ENCODE results near the gene LRRN1. TPM values are rescaled to one million over a fixed set of nuclear protein-coding genes. Genes with fewer than 3 reads are reported as not detected.
A peak's percentile ranks its signal among the peaks of the same experiment; 100 is the strongest.
"Not testable (repeated sequence)": the region's sequence is repeated elsewhere in the genome, so short reads cannot be mapped to it uniquely, and the experiment has no call there.

Gene LRRN1
- polyA plus RNA-seq, 4 donors = 8.9 to 21.1 (median 18.7) TPM

- DNase-seq (ENCODE audit: low read depth in 4 of 4, low spot score in 3 of 4) = no peak
These were observed 6.9 kb downstream of the LRRN1 start for GRCh38 chr3:3806092-3806491.

- no peak for DNase-seq (ENCODE audit: low read depth in 4 of 4, low spot score in 3 of 4)
These were observed 7.6 kb downstream of the LRRN1 start for GRCh38 chr3:3806856-3807255.

DNA sequence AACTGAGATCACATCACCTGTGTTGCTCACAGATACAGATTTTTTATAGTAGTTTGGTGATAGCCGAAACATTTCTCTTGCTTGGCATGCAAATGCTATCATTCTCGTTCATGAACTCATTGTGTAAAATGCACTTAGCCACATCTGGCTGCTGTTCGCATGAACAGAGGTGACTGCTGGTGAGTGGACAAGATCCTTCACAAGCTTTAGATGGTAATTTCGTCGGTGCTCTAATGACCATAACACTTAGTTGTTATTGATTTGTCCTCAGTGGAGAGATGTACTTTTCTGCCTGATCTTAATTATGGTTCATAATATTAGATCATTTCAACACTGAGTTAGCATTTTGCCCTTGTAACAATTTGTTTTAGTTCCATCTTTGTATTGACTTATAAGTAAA is 13.8 kb downstream of the LRRN1 start:
- DNase-seq (ENCODE audit: low read depth in 4 of 4, low spot score in 3 of 4) = no peak

- DNase-seq (ENCODE audit: low read depth in 4 of 4, low spot score in 3 of 4) = no peak
These were observed 16.0 kb downstream of the LRRN1 start for GRCh38 chr3:3815206-3815605.

DNA sequence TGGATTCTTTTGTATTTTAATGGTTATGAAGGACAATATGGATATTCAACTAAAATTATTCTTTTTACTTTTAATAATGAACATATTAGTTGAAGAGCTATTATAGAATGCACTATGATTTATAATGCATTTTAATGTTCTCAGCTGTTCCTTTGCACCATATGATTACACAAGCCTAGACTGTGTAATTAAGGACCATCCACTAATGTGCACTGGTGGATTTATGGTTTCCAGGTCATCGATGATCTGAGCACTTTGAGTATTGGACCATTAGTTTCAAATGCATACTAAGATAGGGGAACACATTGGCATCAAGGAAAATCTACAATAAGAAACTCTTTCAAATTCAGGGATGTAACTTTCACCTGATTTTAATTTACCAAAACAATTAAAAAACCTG is 16.8 kb downstream of the LRRN1 start:
- no peak for DNase-seq (ENCODE audit: low read depth in 4 of 4, low spot score in 3 of 4)

GRCh38 chr3:3817865-3818264 is 18.6 kb downstream of the LRRN1 start:
- no peak for DNase-seq (ENCODE audit: low read depth in 4 of 4, low spot score in 3 of 4)

- no peak for DNase-seq (ENCODE audit: low read depth in 4 of 4, low spot score in 3 of 4)
These were observed 22.5 kb downstream of the LRRN1 start for GRCh38 chr3:3821777-3822176.

DNA sequence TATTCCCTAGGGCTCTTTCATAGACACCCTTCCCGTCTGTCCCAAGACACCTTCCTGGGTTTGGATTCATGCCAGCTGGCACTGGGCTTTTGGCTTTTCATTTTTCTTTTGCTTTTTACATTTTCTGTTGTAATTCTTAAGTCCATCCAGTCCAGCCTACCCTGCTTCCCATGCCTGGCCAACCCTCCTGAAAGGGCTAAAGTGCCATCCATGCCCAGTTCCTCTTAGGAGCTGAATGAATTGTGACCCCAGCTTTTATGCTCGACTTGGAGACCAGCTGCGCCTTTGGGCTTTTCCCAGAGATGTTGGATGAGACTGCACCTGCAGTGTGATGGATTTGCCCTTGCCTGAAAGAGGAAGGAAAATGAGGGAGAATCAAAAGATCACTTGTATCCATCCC is 25.8 kb downstream of the LRRN1 start:
- DNase-seq (ENCODE audit: low read depth in 4 of 4, low spot score in 3 of 4) = no peak

GRCh38 chr3:3826521-3826920 is 27.3 kb downstream of the LRRN1 start:
- no peak for DNase-seq (ENCODE audit: low read depth in 4 of 4, low spot score in 3 of 4)

DNA sequence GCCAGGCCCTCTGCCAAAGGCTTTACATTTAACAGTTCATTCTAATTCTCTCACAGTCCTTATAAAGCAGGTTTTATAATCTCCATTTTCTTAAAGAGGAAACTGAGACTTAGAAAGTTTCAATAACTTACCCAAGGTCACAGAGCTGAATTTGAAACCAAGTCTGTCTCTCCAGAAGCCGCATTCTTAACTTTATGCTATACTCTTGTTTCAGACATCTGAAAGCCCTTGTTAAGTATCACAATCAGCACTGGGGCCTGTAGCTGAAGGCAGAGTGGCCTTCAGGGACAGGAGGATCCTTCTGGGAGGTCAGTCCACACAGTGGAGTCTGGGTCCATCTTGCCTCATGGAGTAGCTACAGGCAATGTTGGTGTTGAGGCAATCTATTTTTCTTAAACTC is 27.9 kb downstream of the LRRN1 start:
- DNase-seq (ENCODE audit: low read depth in 4 of 4, low spot score in 3 of 4) = no peak

DNA sequence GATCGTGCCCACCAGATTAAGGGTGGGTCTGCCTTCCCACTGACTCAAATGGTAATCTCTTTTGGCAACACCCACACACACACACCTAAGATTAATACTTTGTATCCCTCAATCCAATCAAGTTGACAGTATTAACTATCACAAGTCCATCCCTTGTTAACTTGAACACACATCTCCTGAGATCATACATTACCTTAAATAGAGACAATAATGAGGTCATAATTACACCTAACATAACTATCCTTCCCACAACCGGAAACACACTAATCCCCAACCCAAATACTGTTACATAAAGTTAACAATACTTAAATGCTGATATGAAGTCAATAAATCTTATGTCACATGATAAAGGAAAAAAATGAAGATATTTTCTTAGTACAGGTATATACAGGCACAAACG is 29.2 kb downstream of the LRRN1 start:
- not testable (repeated sequence) for DNase-seq (ENCODE audit: low read depth in 4 of 4, low spot score in 3 of 4)

DNA sequence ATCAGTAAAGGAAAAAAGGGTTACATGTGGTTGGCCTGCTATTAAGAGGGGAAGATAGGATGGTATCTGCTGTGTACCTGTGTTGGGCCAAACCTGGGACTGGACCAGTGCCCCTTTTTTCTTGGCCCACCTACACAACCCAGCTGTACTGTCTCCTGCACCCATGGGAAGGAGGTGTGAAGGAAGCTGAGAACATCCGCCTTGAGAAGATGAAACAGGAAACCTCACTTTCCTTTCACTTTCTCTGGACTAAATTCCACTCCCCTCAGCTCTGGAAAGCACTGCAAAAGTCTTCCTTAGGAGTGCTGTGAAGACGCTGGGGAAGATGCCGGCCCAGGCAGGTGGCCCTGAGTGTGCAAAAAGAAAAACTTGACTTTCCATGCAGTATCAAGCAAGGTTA is 37.6 kb downstream of the LRRN1 start:
- DNase-seq (ENCODE audit: low read depth in 4 of 4, low spot score in 3 of 4) = no peak

GRCh38 chr3:3842356-3842755 is 43.1 kb downstream of the LRRN1 start:
- no peak for DNase-seq (ENCODE audit: low read depth in 4 of 4, low spot score in 3 of 4)

GRCh38 chr3:3847994-3848922 is 49.0 kb downstream of the LRRN1 start:
- no peak for DNase-seq (ENCODE audit: low read depth in 4 of 4, low spot score in 3 of 4)

GRCh38 chr3:3848923-3849275 is 49.7 kb downstream of the LRRN1 start:
- DNase-seq (ENCODE audit: low read depth in 4 of 4, low spot score in 3 of 4) = peak in 2 of 4 donors; percentile 18 to 46

DNA sequence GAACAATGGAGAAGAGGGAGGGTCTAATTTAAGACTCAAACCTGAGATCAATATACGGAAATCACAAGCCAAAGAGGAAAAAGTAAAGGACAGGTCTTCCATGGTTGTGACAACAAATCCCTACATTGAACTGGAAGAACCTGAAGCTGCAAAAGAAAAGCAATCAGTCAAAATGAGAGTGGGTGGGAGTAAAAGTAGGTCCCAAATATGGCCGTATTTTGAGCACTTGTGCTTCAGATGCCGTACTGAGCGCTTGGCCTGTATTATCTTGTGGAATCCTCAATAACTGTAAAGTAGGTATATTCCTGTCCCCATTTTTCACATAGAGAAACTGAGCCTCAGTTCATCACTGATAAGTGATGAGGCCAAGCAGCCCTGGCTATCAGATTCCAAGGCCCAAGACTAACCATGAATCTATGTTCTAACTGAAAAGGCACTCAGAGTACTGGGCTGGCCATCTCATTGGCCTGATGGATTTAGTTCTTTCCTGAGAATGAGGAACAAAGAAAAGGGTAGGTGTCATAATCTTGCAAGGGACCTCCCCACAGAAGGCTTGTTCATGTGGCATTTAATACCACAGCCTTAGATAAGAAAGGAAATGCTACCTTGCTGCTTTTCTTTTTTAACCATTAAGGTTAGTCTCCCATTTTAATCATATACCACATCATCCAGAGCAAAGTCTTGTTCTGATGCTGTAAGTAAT is 52.5 kb downstream of the LRRN1 start:
- no peak for DNase-seq (ENCODE audit: low read depth in 4 of 4, low spot score in 3 of 4)

GRCh38 chr3:3853544-3853943 is 54.3 kb downstream of the LRRN1 start:
- no peak for DNase-seq (ENCODE audit: low read depth in 4 of 4, low spot score in 3 of 4)

- DNase-seq (ENCODE audit: low read depth in 4 of 4, low spot score in 3 of 4) = peak in 2 of 4 donors; percentile 10 to 39
These were observed 55.8 kb downstream of the LRRN1 start for GRCh38 chr3:3855056-3855455.

- no peak for DNase-seq (ENCODE audit: low read depth in 4 of 4, low spot score in 3 of 4)
These were observed 61.0 kb downstream of the LRRN1 start for GRCh38 chr3:3860235-3860634.

DNA sequence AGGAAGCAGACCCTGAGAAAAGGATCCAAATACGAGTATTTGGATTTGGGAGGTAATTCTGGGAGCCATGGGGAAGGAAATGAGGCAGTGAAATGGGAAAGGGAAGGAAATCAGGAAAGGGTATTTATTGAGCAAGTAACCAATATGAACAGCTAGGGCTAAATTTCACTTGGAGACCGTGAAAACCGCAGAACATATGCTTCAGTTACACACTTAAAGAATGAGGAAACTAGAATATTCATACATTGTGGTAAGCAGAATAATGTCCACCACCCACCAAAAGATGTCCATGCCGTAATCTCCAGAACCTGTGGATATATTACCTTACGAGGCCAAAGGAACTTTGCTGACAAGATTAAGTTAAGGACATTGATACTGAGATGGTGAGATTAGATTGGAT is 63.3 kb downstream of the LRRN1 start:
- DNase-seq (ENCODE audit: low read depth in 4 of 4, low spot score in 3 of 4) = no peak

DNA sequence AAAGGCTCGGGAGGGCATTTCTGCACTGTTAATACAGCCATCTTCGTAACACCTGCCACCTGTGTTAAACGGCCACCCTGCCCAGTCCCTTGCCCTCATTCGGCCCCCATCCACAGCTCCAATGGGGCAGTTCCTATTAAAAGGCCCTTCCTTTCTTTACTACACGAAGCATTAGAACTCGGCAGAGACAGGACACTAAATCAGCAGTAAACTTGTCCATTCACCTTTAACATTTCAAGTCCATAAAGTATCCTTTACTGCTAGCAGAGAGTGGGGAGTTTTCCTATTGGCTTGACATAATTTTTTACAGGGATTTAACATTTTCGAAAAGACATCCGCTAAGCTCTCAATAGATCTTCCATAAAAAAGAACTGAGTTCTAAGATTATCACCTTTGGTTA is 76.3 kb downstream of the LRRN1 start:
- DNase-seq (ENCODE audit: low read depth in 4 of 4, low spot score in 3 of 4) = peak in 2 of 4 donors; percentile 8 to 46

DNA sequence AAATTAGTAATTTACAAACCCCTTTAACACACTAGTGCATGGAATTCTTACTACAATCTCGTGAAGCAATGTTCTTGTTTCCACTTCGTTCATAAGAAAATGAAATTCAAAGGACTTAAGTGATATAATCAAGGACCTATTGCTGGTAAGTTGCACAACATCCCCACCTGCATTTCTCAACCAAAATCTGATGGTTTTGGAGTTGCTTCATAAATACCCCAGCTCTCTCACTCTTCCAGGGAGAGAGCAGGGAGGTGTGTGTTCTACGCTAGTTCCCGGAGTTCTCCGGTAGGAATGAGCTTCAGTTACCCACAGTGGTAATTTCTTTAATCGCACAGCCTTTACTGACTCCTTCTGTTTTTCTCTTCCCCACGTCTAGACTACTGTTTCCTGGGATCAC is 81.8 kb downstream of the LRRN1 start:
- DNase-seq (ENCODE audit: low read depth in 4 of 4, low spot score in 3 of 4) = no peak

Measured in left renal pelvis (tissue), 4 donors.